NOMO-1 (cell line): ENCODE data around the gene NDRG3.

Experiments used
- DNase-seq, 2 experiments: peaks; one replicate each; lab custom pipeline; 2025; ENCODE audit not compliant: unreplicated experiment in 2 of 2; lab: John Stamatoyannopoulos, UW

NDRG3 gene

GRCh38 chr20:36761125-36761524 lies 15.2 kb upstream of the NDRG3 start:
- DNase-seq: no peak

GRCh38 chr20:36760647-36761046 lies 14.8 kb upstream of the NDRG3 start:
- no peak for DNase-seq

- DNase-seq: no peak
These were observed 12.4 kb upstream of the NDRG3 start for GRCh38 chr20:36758276-36758675.

GRCh38 chr20:36756496-36756895 lies 10.6 kb upstream of the NDRG3 start:
- DNase-seq: no peak

GRCh38 chr20:36754656-36755222 lies 8.8 kb upstream of the NDRG3 start:
- DNase-seq: no peak

GRCh38 chr20:36752582-36752981 lies 6.7 kb upstream of the NDRG3 start:
- no peak for DNase-seq

- no peak for DNase-seq
These were observed 510 bp downstream of the NDRG3 start for GRCh38 chr20:36745234-36745926.

GRCh38 chr20:36744764-36745191 lies 1.1 kb downstream of the NDRG3 start:
- no peak for DNase-seq

- no peak for DNase-seq
These were observed 1.6 kb downstream of the NDRG3 start for GRCh38 chr20:36744243-36744642.

- no peak for DNase-seq
These were observed 3.3 kb downstream of the NDRG3 start for GRCh38 chr20:36742558-36742957.

- DNase-seq: no peak
These were observed 4.8 kb downstream of the NDRG3 start for GRCh38 chr20:36741072-36741471.

GRCh38 chr20:36737183-36737499 lies 8.7 kb downstream of the NDRG3 start:
- no peak for DNase-seq

GRCh38 chr20:36736451-36737182 lies 9.3 kb downstream of the NDRG3 start:
- no peak for DNase-seq

GRCh38 chr20:36732456-36732855 lies 13.4 kb downstream of the NDRG3 start:
- DNase-seq: no peak

- peak; percentile 10 to 11 for DNase-seq
These were observed 16.9 kb downstream of the NDRG3 start for GRCh38 chr20:36728986-36729385.

GRCh38 chr20:36726168-36726567 lies 19.7 kb downstream of the NDRG3 start:
- DNase-seq: no peak

- DNase-seq: no peak
These were observed 25.4 kb downstream of the NDRG3 start for GRCh38 chr20:36720510-36720909.

- DNase-seq: no peak
These were observed 28.2 kb downstream of the NDRG3 start for GRCh38 chr20:36717657-36718056.

GRCh38 chr20:36717021-36717420 lies 28.9 kb downstream of the NDRG3 start:
- DNase-seq: no peak

GRCh38 chr20:36712775-36713174 lies 33.1 kb downstream of the NDRG3 start:
- DNase-seq: no peak

- no peak for DNase-seq
These were observed 36.8 kb downstream of the NDRG3 start for GRCh38 chr20:36709126-36709525.

GRCh38 chr20:36703530-36703929 lies 42.4 kb downstream of the NDRG3 start:
- DNase-seq: no peak
